ENCODE results near the gene VPS8.

The VPS8 gene

GRCh38 chr3:184825121-184825820 is 13.3 kb downstream of the VPS8 start:
- TF ChIP-seq CEBPB (IDR thresholded peaks at IDR 0.05) (no peak), EP300 (IDR thresholded peaks at IDR 0.05; ENCODE audit: borderline replicate concordance) (no peak), CREB1 (IDR thresholded peaks at IDR 0.05; ENCODE audit: low read depth) (no peak)

- TF ChIP-seq RAD21 (IDR thresholded peaks at IDR 0.05; ENCODE audit: low read depth) (no peak), EP300 (IDR thresholded peaks at IDR 0.05; ENCODE audit: borderline replicate concordance) (no peak), NFIC (IDR thresholded peaks at IDR 0.05) (no peak), CREB1 (IDR thresholded peaks at IDR 0.05; ENCODE audit: low read depth) (no peak)
Measured at GRCh38 chr3:184827572-184827971, 15.6 kb downstream of the VPS8 start.

- TF ChIP-seq YY1 (IDR thresholded peaks at IDR 0.05; ENCODE audit: low read depth) = no peak
- TF ChIP-seq FOXM1 (IDR thresholded peaks at IDR 0.05; ENCODE audit: borderline replicate concordance, low read depth) = no peak
- TF ChIP-seq ZBTB7A (IDR thresholded peaks at IDR 0.05; ENCODE audit: low read depth) = no peak
- no peak for TF ChIP-seq TAF1 (IDR thresholded peaks at IDR 0.05; ENCODE audit: low read depth)
- TF ChIP-seq RAD21 (IDR thresholded peaks at IDR 0.05; ENCODE audit: low read depth) = no peak
- no peak for TF ChIP-seq NFIC (IDR thresholded peaks at IDR 0.05)
- TF ChIP-seq CREB1 (IDR thresholded peaks at IDR 0.05; ENCODE audit: low read depth) = no peak
- no peak for TF ChIP-seq USF1 (IDR thresholded peaks at IDR 0.05)
Measured at GRCh38 chr3:184832044-184832443, 20.1 kb downstream of the VPS8 start.

- TF ChIP-seq EGR1 (IDR thresholded peaks at IDR 0.05) = no peak
- no peak for TF ChIP-seq FOXM1 (IDR thresholded peaks at IDR 0.05; ENCODE audit: borderline replicate concordance, low read depth)
- no peak for TF ChIP-seq TCF12 (IDR thresholded peaks at IDR 0.05; ENCODE audit: low read depth)
- no peak for TF ChIP-seq NFIC (IDR thresholded peaks at IDR 0.05)
- no peak for TF ChIP-seq TEAD4 (IDR thresholded peaks at IDR 0.05)
- TF ChIP-seq CEBPB (IDR thresholded peaks at IDR 0.05) = no peak
Measured at GRCh38 chr3:184832903-184833302, 20.9 kb downstream of the VPS8 start.

- TF ChIP-seq FOXM1 (IDR thresholded peaks at IDR 0.05; ENCODE audit: borderline replicate concordance, low read depth) (no peak), YY1 (IDR thresholded peaks at IDR 0.05; ENCODE audit: low read depth) (no peak), REST (IDR thresholded peaks at IDR 0.05; ENCODE audit: low read depth) (no peak), EP300 (IDR thresholded peaks at IDR 0.05; ENCODE audit: borderline replicate concordance) (no peak)
Measured at GRCh38 chr3:184836090-184836822, 24.3 kb downstream of the VPS8 start.

- TF ChIP-seq RAD21 (IDR thresholded peaks at IDR 0.05; ENCODE audit: low read depth) (no peak), CEBPB (IDR thresholded peaks at IDR 0.05) (no peak), TAF1 (IDR thresholded peaks at IDR 0.05; ENCODE audit: low read depth) (no peak)
Measured at GRCh38 chr3:184842433-184842832, 30.5 kb downstream of the VPS8 start.

- TF ChIP-seq EP300 (IDR thresholded peaks at IDR 0.05; ENCODE audit: borderline replicate concordance) (no peak), ZBTB7A (IDR thresholded peaks at IDR 0.05; ENCODE audit: low read depth) (no peak), YY1 (IDR thresholded peaks at IDR 0.05; ENCODE audit: low read depth) (no peak)
Measured at GRCh38 chr3:184845819-184846218, 33.9 kb downstream of the VPS8 start.

- TF ChIP-seq YY1 (IDR thresholded peaks at IDR 0.05; ENCODE audit: low read depth) (no peak), FOXM1 (IDR thresholded peaks at IDR 0.05; ENCODE audit: borderline replicate concordance, low read depth) (no peak), REST (IDR thresholded peaks at IDR 0.05; ENCODE audit: low read depth) (no peak)
Measured at GRCh38 chr3:184846496-184846895, 34.5 kb downstream of the VPS8 start.
